Adrenal gland (tissue), 5 donors: Measurements from ENCODE around the gene ANTKMT.

Experiments
- CTCF ChIP-seq, 6 experiments: fragments of 450-650 bp in 4 of 6; fragments of 200-600 bp in 2 of 6; sonication (generic) in 1 of 6; IDR thresholded peaks; 1 replicate in 5 of 6; 2 replicates in 1 of 6; pipeline versions ENCODE4 v1.5.1 to v1.8.0; 2016 to 2021; ENCODE audit warnings: antibody characterized with exemption in 6 of 6, mild to moderate bottlenecking in 2 of 6, moderate library complexity in 1 of 6
- POLR2A ChIP-seq, 2 donors: fragments of 450-650 bp; IDR thresholded peaks; one replicate each; pipeline ENCODE4 v1.6.1; 2017; ENCODE audit warnings: antibody characterized with exemption in 2 of 2, mild to moderate bottlenecking in 2 of 2, moderate library complexity in 1 of 2
- donor health status: DM: no; HTN: no; CAD: no.

- TF ChIP-seq CTCF (IDR thresholded peaks at IDR 0.05) (no peak), POLR2A (IDR thresholded peaks at IDR 0.05) (no peak)
Observed at GRCh38 chr16:732936-733335, 12.0 kb downstream of the ANTKMT start.
